GM18520 (cell line): Measurements from ENCODE around the gene ARHGEF33.

Experiments used
- ATAC-seq: cut with Tn5 transposase; IDR thresholded peaks from one replicate; pipeline ENCODE4 v1.9.1; 2021; ENCODE audit not compliant: unreplicated experiment

The ARHGEF33 gene

GRCh38 chr2:38959466-38959865 lies 69.8 kb downstream of the ARHGEF33 start:
- ATAC-seq: no peak

- ATAC-seq: no peak
These were observed 70.4 kb downstream of the ARHGEF33 start for GRCh38 chr2:38959938-38960608.

GRCh38 chr2:38960609-38961320 lies 71.1 kb downstream of the ARHGEF33 start:
- no peak for ATAC-seq

- ATAC-seq: no peak
These were observed 76.3 kb downstream of the ARHGEF33 start for GRCh38 chr2:38966006-38966405.

- no peak for ATAC-seq
These were observed 77.0 kb downstream of the ARHGEF33 start for GRCh38 chr2:38966678-38967077.

- no peak for ATAC-seq
These were observed 78.3 kb downstream of the ARHGEF33 start for GRCh38 chr2:38968021-38968420.

GRCh38 chr2:38971377-38971776 lies 81.7 kb downstream of the ARHGEF33 start:
- ATAC-seq: no peak

GRCh38 chr2:38973266-38973665 lies 83.6 kb downstream of the ARHGEF33 start:
- no peak for ATAC-seq

- no peak for ATAC-seq
These were observed 85.4 kb downstream of the ARHGEF33 start for GRCh38 chr2:38975042-38975441.

- no peak for ATAC-seq
These were observed 87.4 kb downstream of the ARHGEF33 start for GRCh38 chr2:38977047-38977446.

GRCh38 chr2:38978296-38978903 lies 88.7 kb downstream of the ARHGEF33 start:
- no peak for ATAC-seq

GRCh38 chr2:38978908-38979307 lies 89.2 kb downstream of the ARHGEF33 start:
- ATAC-seq: no peak

- no peak for ATAC-seq
These were observed 91.5 kb downstream of the ARHGEF33 start for GRCh38 chr2:38981003-38981669.

- ATAC-seq: no peak
These were observed 92.1 kb downstream of the ARHGEF33 start for GRCh38 chr2:38981670-38982357.

- no peak for ATAC-seq
These were observed 92.8 kb downstream of the ARHGEF33 start for GRCh38 chr2:38982498-38982897.

- ATAC-seq: no peak
These were observed 99.0 kb downstream of the ARHGEF33 start for GRCh38 chr2:38988716-38989115.

- ATAC-seq: no peak
These were observed 102.2 kb downstream of the ARHGEF33 start for GRCh38 chr2:38991899-38992298.

- ATAC-seq: no peak
These were observed 108.1 kb downstream of the ARHGEF33 start for GRCh38 chr2:38997781-38998180.

- ATAC-seq: no peak
These were observed 110.9 kb downstream of the ARHGEF33 start for GRCh38 chr2:39000552-39000951.

GRCh38 chr2:39007875-39008504 lies 118.3 kb downstream of the ARHGEF33 start:
- no peak for ATAC-seq

- ATAC-seq: no peak
These were observed 119.0 kb downstream of the ARHGEF33 start for GRCh38 chr2:39008665-39009064.
